GM23338 (cell line): Measurements from ENCODE around the gene TRIM22.

Source experiments
- CTCF ChIP-seq, 2 experiments: fragments of 200-600 bp in 1 of 2; sonication (generic) in 1 of 2; conservative IDR thresholded peaks; 2 replicates each; pipeline versions ENCODE4 v1.5.1 to v1.6.1; 2016 to 2017; ENCODE audit warnings: antibody characterized with exemption in 2 of 2, low read depth in 2 of 2, mild to moderate bottlenecking in 2 of 2, moderate library complexity in 1 of 2
- EZH2 ChIP-seq: fragments of 200-600 bp; sonication (generic); IDR thresholded peaks from one replicate; pipeline ENCODE4 v1.8.0; 2017; ENCODE audit warnings: antibody characterized with exemption, mild to moderate bottlenecking, low read depth; ENCODE audit not compliant: unreplicated experiment
- EZH2phosphoT487 ChIP-seq: fragments of 200-600 bp; sonication (generic); IDR thresholded peaks from one replicate; pipeline ENCODE4 v1.8.1; 2018; ENCODE audit warnings: antibody characterized with exemption; ENCODE audit not compliant: unreplicated experiment
- JUNB ChIP-seq: IDR thresholded peaks from one replicate; pipeline ENCODE4 v1.6.1; 2016; ENCODE audit warnings: antibody characterized with exemption; ENCODE audit not compliant: unreplicated experiment
- POLR2AphosphoS5 ChIP-seq: IDR thresholded peaks from 2 replicates; pipeline ENCODE4 v1.6.1; 2016; ENCODE audit warnings: antibody characterized with exemption, low read depth
- REST ChIP-seq: IDR thresholded peaks from one replicate; pipeline ENCODE4 v1.6.1; 2018; ENCODE audit warnings: antibody characterized with exemption; ENCODE audit not compliant: unreplicated experiment
- ZNF331 ChIP-seq: fragments of 250-450 bp; sonication (Bioruptor Pico); IDR thresholded peaks from 2 replicates; pipeline ENCODE4 v1.5.0; 2020; ENCODE audit warnings: low read depth, mild to moderate bottlenecking, moderate library complexity

GRCh38 chr11:5663511-5663910 lies 26.1 kb upstream of the TRIM22 start:
- TF ChIP-seq CTCF (conservative IDR thresholded peaks at IDR 0.05; ENCODE audit: low read depth in 2 of 2), result no peak
- no peak for TF ChIP-seq ZNF331
- TF ChIP-seq POLR2AphosphoS5, result no peak
- no peak for TF ChIP-seq EZH2phosphoT487
- no peak for TF ChIP-seq JUNB
- TF ChIP-seq EZH2, result no peak
- no peak for TF ChIP-seq REST
